SK-N-SH (cell line): Measurements from ENCODE around the gene CTLA4. TPM values are rescaled to one million over a fixed set of nuclear protein-coding genes. Genes with fewer than 3 reads are reported as not detected.

Experiments used
- CTCF ChIA-PET: fragments of 300-600, 350-600 bp; formaldehyde crosslinking; extraction: SDS; loops from one replicate; lab custom pipeline; 2021; lab: Yijun Ruan, JAX
- POLR2A ChIA-PET: fragments of 350-600 bp; sonication (Branson Sonifier 250); formaldehyde crosslinking; extraction: SDS; loops from one replicate; lab custom pipeline; 2020; ENCODE audit warnings: antibody characterized with exemption, inconsistent platforms; lab: Yijun Ruan, JAX
- DNase-seq: peaks from one replicate; pipeline ENCODE4 v3.0.0; 2012
- H2AFZ ChIP-seq: fragments of 200-600 bp; sonication (generic); 2 replicates; pipeline ENCODE4 v1.8.1; 2016; ENCODE audit warnings: antibody characterized with exemption, mild to moderate bottlenecking, low read depth
- H3F3A ChIP-seq: fragments of 200-600 bp; sonication (generic); replicated peaks from 2 replicates; pipeline ENCODE3; 2016; ENCODE audit warnings: antibody characterized with exemption, mild to moderate bottlenecking; ENCODE audit not compliant: insufficient read depth
- H3K27ac ChIP-seq, 2 experiments: fragments of 200-500 bp in 1 of 2; fragments of 200-600 bp in 1 of 2; sonication (Bioruptor generic) in 1 of 2; sonication (generic), shearing (Covaris generic) in 1 of 2; 2 replicates each; pipeline versions ENCODE4 v1.5.1 to v1.6.1; 2014 to 2016; ENCODE audit warnings: low read depth in 2 of 2, inconsistent platforms in 1 of 2, low read length in 1 of 2, mild to moderate bottlenecking in 1 of 2, mixed read lengths in 1 of 2
- H3K27me3 ChIP-seq: fragments of 200-600 bp; sonication (generic), shearing (Covaris generic); 2 replicates; pipeline ENCODE4 v1.6.1; 2016; ENCODE audit warnings: mixed run types; ENCODE audit not compliant: insufficient read depth
- H3K36me3 ChIP-seq, 2 experiments: fragments of 200-500 bp in 1 of 2; fragments of 200-600 bp in 1 of 2; sonication (Bioruptor generic) in 1 of 2; sonication (generic) in 1 of 2; replicated peaks in 1 of 2; 2 replicates each; pipeline versions ENCODE3 to v1.5.1; 2014 to 2016; ENCODE audit warnings: low read length in 1 of 2, mild to moderate bottlenecking in 1 of 2; ENCODE audit not compliant: insufficient read depth in 2 of 2, control insufficient read depth in 1 of 2
- H3K4me1 ChIP-seq, 2 experiments: fragments of 200-500 bp in 1 of 2; fragments of 200-600 bp in 1 of 2; sonication (Bioruptor generic) in 1 of 2; sonication (generic), shearing (Covaris generic) in 1 of 2; 2 replicates each; pipeline versions ENCODE4 v1.5.1 to v1.6.1; 2014 to 2016; ENCODE audit warnings: low read depth in 1 of 2, low read length in 1 of 2, mixed run types in 1 of 2; ENCODE audit not compliant: insufficient read depth in 2 of 2, control insufficient read depth in 1 of 2
- H3K4me2 ChIP-seq: fragments of 200-600 bp; sonication (generic), shearing (Covaris generic); 2 replicates; pipeline ENCODE4 v1.6.1; 2017; ENCODE audit warnings: mixed run types
- H3K4me3 ChIP-seq, 2 experiments: fragments of 200-500 bp in 1 of 2; fragments of 200-600 bp in 1 of 2; sonication (Bioruptor generic) in 1 of 2; sonication (generic), shearing (Covaris generic) in 1 of 2; 2 replicates each; pipeline versions ENCODE4 v1.5.1 to v1.8.1; 2014 to 2016; ENCODE audit warnings: low read depth in 2 of 2, inconsistent platforms in 1 of 2, low read length in 1 of 2, mild to moderate bottlenecking in 1 of 2, mixed read lengths in 1 of 2, moderate library complexity in 1 of 2
- H3K79me2 ChIP-seq: fragments of 200-600 bp; sonication (generic); 2 replicates; pipeline ENCODE4 v1.8.1; 2017; ENCODE audit warnings: mild to moderate bottlenecking; ENCODE audit not compliant: insufficient read depth
- H3K9ac ChIP-seq: fragments of 200-600 bp; sonication (generic); 2 replicates; pipeline ENCODE4 v1.6.1; 2017; ENCODE audit warnings: mixed run types
- H3K9me2 ChIP-seq: fragments of 200-600 bp; sonication (generic); 2 replicates; pipeline ENCODE4 v1.6.1; 2017; ENCODE audit warnings: mixed run types
- H3K9me3 ChIP-seq: fragments of 200-600 bp; sonication (generic); 2 replicates; pipeline ENCODE4 v1.6.1; 2017; ENCODE audit warnings: mixed run types, mild to moderate bottlenecking, moderate library complexity
- H4K20me1 ChIP-seq: fragments of 200-600 bp; sonication (generic); 2 replicates; pipeline ENCODE4 v1.6.1; 2017; ENCODE audit warnings: mild to moderate bottlenecking, mixed run types; ENCODE audit not compliant: insufficient read depth
- ELF1 ChIP-seq: IDR thresholded peaks from 2 replicates; pipeline ENCODE4 v1.4.0; 2012
- EZH2phosphoT487 ChIP-seq: fragments of 200-600 bp; sonication (generic); IDR thresholded peaks from 2 replicates; pipeline ENCODE4 v1.6.1; 2017; ENCODE audit warnings: low read depth, mixed run types, mild to moderate bottlenecking, antibody characterized with exemption, moderate library complexity, borderline replicate concordance
- GATA2 ChIP-seq: sonication (generic); formaldehyde crosslinking; IDR thresholded peaks from 2 replicates; pipeline ENCODE4 v1.5.0; 2020; ENCODE audit warnings: mild to moderate bottlenecking, missing genetic modification reagents
- POLR2AphosphoS5 ChIP-seq: IDR thresholded peaks from 2 replicates; pipeline ENCODE4 v1.6.1; 2012; ENCODE audit warnings: low read depth, low read length
- RAD21 ChIP-seq: IDR thresholded peaks from 2 replicates; pipeline ENCODE4 v1.6.1; 2012; ENCODE audit warnings: mild to moderate bottlenecking, low read length
- WGBS: methylation state at CpG from one replicate; pipeline ENCODE4 v1.1.6; 2017; ENCODE audit warnings: low lambda C conversion rate; 5-methylcytosine and 5-hydroxymethylcytosine counted together
- polyA plus RNA-seq, 3 experiments: library from polyadenylated mRNA; depleted of rRNA; stranded (reverse); fragments of >200 nt; gene quantifications; 2 replicates each; pipeline ENCODE4 v1.2.3, GENCODE V29; 2012
- TF ChIP-seq, protein P1 (sequence below): IDR thresholded peaks from 2 replicates; pipeline ENCODE4 v1.6.1; 2012; ENCODE audit warnings: mild to moderate bottlenecking, low read depth, low read length, moderate library complexity
- TF ChIP-seq, protein P2 (sequence below): fragments of 150-350 bp; IDR thresholded peaks from 2 replicates; pipeline ENCODE4 v1.6.1; 2016; ENCODE audit warnings: mild to moderate bottlenecking, low read depth, low read length

The CTLA4 gene
- polyA plus RNA-seq, 1 of the 3 experiments (the other 2 are of a cell fraction): not detected

GRCh38 chr2:203873921-203874631 is 6.5 kb downstream of the CTLA4 start (continued):
- TF ChIP-seq, protein P1, sequence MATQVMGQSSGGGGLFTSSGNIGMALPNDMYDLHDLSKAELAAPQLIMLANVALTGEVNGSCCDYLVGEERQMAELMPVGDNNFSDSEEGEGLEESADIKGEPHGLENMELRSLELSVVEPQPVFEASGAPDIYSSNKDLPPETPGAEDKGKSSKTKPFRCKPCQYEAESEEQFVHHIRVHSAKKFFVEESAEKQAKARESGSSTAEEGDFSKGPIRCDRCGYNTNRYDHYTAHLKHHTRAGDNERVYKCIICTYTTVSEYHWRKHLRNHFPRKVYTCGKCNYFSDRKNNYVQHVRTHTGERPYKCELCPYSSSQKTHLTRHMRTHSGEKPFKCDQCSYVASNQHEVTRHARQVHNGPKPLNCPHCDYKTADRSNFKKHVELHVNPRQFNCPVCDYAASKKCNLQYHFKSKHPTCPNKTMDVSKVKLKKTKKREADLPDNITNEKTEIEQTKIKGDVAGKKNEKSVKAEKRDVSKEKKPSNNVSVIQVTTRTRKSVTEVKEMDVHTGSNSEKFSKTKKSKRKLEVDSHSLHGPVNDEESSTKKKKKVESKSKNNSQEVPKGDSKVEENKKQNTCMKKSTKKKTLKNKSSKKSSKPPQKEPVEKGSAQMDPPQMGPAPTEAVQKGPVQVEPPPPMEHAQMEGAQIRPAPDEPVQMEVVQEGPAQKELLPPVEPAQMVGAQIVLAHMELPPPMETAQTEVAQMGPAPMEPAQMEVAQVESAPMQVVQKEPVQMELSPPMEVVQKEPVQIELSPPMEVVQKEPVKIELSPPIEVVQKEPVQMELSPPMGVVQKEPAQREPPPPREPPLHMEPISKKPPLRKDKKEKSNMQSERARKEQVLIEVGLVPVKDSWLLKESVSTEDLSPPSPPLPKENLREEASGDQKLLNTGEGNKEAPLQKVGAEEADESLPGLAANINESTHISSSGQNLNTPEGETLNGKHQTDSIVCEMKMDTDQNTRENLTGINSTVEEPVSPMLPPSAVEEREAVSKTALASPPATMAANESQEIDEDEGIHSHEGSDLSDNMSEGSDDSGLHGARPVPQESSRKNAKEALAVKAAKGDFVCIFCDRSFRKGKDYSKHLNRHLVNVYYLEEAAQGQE: no peak
- TF ChIP-seq EZH2phosphoT487 (no peak), ELF1 (no peak), POLR2AphosphoS5 (no peak)

DNA sequence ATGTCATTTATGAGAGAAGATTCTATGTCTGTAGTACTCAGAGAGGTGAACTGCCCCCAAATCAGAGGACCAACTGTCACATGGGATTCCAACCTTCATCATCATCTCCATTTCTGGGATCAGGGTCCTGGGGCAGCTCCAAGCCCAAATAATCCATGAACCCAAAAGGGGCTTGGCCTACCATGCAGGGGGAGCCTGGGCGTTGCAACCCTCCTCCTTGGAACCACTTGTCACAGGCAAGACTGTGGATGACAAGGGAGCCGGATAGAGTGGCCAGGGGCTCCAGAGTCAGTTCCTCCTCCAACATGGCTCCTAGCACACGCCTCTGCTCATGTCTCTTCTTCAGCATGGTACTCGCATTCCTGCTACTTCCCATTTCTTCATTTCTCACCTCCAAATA is 7.9 kb downstream of the CTLA4 start:
- Histone ChIP-seq H3K9ac (no peak overlapping the region), H3K27me3 (no peaks in the 10 kb centered on the region; the same call in 1 of the 2 replicates), H3K4me2 (no peak overlapping the region), H3K36me3 (no peaks in the 10 kb centered on the region), H3K9me2 (no peaks in the 10 kb centered on the region), H3K27ac (no peak overlapping the region), H3K9me3 (no peaks in the 10 kb centered on the region), H4K20me1 (no peaks in the 10 kb centered on the region), H3K4me3 (no peak overlapping the region), H3K4me1 (no peaks in the 10 kb centered on the region), H3K79me2 (no peaks in the 10 kb centered on the region), H3F3A (no peaks in the 10 kb centered on the region), H2AFZ (no peak overlapping the region)
- no peak for DNase-seq
- TF ChIP-seq RAD21 (no peak), GATA2 (no peak)
- TF ChIP-seq, protein P1: no peak
- TF ChIP-seq, protein P2, sequence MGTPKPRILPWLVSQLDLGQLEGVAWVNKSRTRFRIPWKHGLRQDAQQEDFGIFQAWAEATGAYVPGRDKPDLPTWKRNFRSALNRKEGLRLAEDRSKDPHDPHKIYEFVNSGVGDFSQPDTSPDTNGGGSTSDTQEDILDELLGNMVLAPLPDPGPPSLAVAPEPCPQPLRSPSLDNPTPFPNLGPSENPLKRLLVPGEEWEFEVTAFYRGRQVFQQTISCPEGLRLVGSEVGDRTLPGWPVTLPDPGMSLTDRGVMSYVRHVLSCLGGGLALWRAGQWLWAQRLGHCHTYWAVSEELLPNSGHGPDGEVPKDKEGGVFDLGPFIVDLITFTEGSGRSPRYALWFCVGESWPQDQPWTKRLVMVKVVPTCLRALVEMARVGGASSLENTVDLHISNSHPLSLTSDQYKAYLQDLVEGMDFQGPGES: no peak
- 28% methylated on average over 2 of the region's 4 CpGs for WGBS
- ChIA-PET POLR2A (no interaction called here), CTCF (interaction anchor here (1.1 to 1.3 kb wide), 2 partner anchors 34 to 53 kb away, joined by 3 read pairs; no protein-coding TSS in a partner anchor)
